ENCODE measurements around the gene GTF3C5. TPM values are rescaled to one million over a fixed set of nuclear protein-coding genes. Genes with fewer than 3 reads are reported as not detected.

The GTF3C5 gene
- total RNA-seq, 1 experiment from 2014 or later: 104 TPM

- TF ChIP-seq PRDM15 (CRISPR knock-in tag; IDR thresholded peaks at IDR 0.05): no peak
- no peak for TF ChIP-seq RORB (CRISPR knock-in tag; IDR thresholded peaks at IDR 0.05)
- TF ChIP-seq FOXK1 (CRISPR knock-in tag; IDR thresholded peaks at IDR 0.05): no peak
- no peak for TF ChIP-seq NFATC4 (CRISPR knock-in tag; IDR thresholded peaks at IDR 0.05)
- TF ChIP-seq ATF2 (CRISPR knock-in tag; IDR thresholded peaks at IDR 0.05; ENCODE audit: borderline replicate concordance, low read depth): no peak
- TF ChIP-seq, protein P1, sequence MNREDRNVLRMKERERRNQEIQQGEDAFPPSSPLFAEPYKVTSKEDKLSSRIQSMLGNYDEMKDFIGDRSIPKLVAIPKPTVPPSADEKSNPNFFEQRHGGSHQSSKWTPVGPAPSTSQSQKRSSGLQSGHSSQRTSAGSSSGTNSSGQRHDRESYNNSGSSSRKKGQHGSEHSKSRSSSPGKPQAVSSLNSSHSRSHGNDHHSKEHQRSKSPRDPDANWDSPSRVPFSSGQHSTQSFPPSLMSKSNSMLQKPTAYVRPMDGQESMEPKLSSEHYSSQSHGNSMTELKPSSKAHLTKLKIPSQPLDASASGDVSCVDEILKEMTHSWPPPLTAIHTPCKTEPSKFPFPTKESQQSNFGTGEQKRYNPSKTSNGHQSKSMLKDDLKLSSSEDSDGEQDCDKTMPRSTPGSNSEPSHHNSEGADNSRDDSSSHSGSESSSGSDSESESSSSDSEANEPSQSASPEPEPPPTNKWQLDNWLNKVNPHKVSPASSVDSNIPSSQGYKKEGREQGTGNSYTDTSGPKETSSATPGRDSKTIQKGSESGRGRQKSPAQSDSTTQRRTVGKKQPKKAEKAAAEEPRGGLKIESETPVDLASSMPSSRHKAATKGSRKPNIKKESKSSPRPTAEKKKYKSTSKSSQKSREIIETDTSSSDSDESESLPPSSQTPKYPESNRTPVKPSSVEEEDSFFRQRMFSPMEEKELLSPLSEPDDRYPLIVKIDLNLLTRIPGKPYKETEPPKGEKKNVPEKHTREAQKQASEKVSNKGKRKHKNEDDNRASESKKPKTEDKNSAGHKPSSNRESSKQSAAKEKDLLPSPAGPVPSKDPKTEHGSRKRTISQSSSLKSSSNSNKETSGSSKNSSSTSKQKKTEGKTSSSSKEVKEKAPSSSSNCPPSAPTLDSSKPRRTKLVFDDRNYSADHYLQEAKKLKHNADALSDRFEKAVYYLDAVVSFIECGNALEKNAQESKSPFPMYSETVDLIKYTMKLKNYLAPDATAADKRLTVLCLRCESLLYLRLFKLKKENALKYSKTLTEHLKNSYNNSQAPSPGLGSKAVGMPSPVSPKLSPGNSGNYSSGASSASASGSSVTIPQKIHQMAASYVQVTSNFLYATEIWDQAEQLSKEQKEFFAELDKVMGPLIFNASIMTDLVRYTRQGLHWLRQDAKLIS (CRISPR knock-in tag; IDR thresholded peaks at IDR 0.05; ENCODE audit: borderline replicate concordance): no peak
These were observed 44.7 kb upstream of the GTF3C5 start (continued) for GRCh38 chr9:132986114-132986513.

- no peak overlapping the region for H3K27ac Mint-ChIP-seq
- POLR2A ChIA-PET: no interaction called here
- DNase-seq (ENCODE audit: low spot score) (no peak), ATAC-seq (no peak)
- H3K36me3 Mint-ChIP-seq: no peaks in the 10 kb centered on the region
- H3K4me3 Mint-ChIP-seq: no peak overlapping the region
- peaks cover 3% of the 10 kb centered on the region; the same call in 1 of the 2 replicates for H3K27me3 Mint-ChIP-seq (ENCODE audit: low read depth)
- CTCF ChIA-PET: interaction anchor here (1.0 kb wide), 1 partner anchor 35 kb away, joined by 3 read pairs; no protein-coding TSS in a partner anchor
- peaks cover 9% of the 10 kb centered on the region for H3K4me1 Mint-ChIP-seq
- H3K9me3 Mint-ChIP-seq: peaks cover 5% of the 10 kb centered on the region
- TF ChIP-seq ZNF423 (CRISPR knock-in tag; IDR thresholded peaks at IDR 0.05) (no peak), ZSCAN18 (CRISPR knock-in tag; IDR thresholded peaks at IDR 0.05) (no peak), ESRRA (CRISPR knock-in tag; IDR thresholded peaks at IDR 0.05; ENCODE audit: borderline replicate concordance) (no peak), STAT6 (CRISPR knock-in tag; conservative IDR thresholded peaks at IDR 0.05; ENCODE audit: low read depth) (no peak), SP1 (CRISPR knock-in tag; conservative IDR thresholded peaks at IDR 0.05) (no peak), ATF6 (CRISPR knock-in tag; IDR thresholded peaks at IDR 0.05) (no peak), SMAD4 (CRISPR knock-in tag; IDR thresholded peaks at IDR 0.05) (no peak), ZNF138 (CRISPR knock-in tag; conservative IDR thresholded peaks at IDR 0.05) (no peak), CREM (CRISPR knock-in tag; IDR thresholded peaks at IDR 0.05) (no peak), ATF2 (CRISPR knock-in tag; IDR thresholded peaks at IDR 0.05; ENCODE audit: borderline replicate concordance, low read depth) (no peak)
These were observed 43.9 kb upstream of the GTF3C5 start for GRCh38 chr9:132986640-132987620.

Data from WTC11 (cell line).